HG03565 (cell line): Measurements from ENCODE around the gene H1-8.
"Not testable (repeated sequence)": the region's sequence is repeated elsewhere in the genome, so short reads cannot be mapped to it uniquely, and the experiment has no call there.

Experiments
- ATAC-seq: cut with Tn5 transposase; IDR thresholded peaks from one replicate; pipeline ENCODE4 v1.9.1; 2021; ENCODE audit warnings: mild to moderate bottlenecking, moderate library complexity; ENCODE audit not compliant: unreplicated experiment

Gene H1-8

DNA sequence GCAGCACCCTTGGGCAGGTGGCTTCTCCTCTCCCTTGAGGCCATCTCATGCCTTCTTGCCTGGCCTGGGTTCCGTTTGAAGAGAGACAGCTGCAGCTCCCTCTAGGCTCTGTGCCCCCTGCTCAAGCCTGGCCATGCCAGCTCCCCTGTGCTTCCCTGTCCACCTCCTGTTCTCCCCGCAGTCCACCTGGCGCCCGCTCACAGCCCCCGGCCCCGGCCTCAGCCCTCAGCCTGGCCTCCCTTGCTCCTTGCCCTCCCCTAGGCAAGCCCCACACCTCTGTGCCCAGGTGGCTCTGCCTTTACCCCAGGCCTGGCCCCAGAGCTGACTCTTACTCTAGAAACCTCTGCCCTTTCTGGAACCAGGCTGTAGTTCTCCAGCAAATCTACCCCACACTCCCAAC, 28.4 kb upstream of the H1-8 start:
- ATAC-seq = no peak

DNA sequence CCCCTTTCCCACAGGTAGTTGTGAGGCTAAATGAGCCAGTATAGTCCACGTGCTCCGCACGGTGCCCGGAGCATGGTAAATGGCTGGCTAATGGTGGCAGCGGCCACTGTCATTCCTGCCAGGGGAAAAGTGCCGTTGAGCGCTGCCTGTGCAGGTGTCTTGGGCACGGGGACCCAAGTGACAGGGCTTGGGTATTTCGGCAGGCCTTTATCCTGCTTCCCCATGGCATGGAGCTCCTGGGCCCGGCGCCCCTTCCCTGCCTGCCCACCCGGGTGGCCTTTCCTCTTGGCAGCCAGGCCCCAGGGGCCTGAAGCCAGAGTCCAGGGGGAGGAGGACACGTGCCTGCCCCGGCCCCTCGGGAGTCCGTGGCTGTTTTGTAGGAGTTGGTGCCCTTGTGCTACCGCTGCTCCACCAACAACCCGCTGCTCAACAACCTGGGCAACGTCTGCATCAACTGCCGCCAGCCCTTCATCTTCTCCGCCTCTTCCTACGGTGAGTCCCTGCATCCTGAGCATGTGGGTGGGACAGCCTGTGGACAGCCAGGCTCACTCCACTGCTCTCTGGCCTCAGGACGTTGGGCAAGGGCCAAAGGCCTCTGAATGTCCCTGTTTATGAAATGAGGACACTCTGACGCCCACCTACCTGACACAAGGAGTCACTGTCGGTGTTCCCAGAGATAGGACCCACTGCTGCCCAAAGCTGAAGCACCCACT, 27.7 kb upstream of the H1-8 start:
- ATAC-seq = not testable (repeated sequence)

DNA sequence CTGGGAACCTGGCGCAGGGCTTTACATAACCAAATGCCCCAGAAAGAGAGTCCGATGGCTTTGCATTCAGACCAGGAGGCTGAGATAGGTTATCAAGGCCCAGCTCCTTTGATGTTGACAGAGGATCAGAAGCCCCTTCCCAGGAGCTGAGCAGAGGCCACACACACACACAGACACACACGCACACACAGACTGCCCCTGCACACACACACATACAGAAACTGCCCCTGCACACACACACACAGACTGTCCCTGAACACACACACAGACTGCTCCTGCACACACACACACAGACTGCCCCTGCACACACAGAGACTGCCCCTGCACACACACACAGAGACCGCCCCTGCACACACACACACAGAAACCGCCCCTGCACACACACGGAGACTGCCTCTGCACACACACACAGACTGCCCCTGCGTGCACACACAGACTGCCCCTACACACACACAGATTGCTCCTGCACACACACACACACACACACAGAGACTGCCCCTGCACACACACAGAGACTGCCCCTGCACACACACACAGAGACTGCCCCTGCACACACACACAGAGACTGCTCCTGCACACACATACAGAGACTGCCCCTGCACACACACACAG, 27.0 kb upstream of the H1-8 start:
- ATAC-seq = not testable (repeated sequence)

DNA sequence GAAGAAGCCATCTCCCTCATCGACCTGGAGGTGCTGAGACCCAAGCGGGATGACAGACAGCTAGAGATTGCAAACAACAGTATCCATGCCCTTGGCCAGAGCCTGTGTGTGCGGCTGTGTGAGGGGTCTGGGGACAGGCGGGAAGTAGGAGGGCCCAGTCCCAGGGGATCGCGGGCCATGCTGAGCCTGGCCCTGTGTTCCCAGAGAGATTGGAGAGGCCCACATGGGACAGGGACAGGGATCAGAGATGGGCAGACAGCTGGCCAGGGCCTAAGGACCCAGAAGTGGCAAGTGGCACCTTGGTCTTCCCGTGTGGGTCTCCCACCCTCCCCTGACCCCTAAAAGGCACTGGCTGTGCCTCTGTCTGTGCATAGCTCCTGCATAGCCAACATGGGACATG, 25.5 kb upstream of the H1-8 start:
- no peak for ATAC-seq

DNA sequence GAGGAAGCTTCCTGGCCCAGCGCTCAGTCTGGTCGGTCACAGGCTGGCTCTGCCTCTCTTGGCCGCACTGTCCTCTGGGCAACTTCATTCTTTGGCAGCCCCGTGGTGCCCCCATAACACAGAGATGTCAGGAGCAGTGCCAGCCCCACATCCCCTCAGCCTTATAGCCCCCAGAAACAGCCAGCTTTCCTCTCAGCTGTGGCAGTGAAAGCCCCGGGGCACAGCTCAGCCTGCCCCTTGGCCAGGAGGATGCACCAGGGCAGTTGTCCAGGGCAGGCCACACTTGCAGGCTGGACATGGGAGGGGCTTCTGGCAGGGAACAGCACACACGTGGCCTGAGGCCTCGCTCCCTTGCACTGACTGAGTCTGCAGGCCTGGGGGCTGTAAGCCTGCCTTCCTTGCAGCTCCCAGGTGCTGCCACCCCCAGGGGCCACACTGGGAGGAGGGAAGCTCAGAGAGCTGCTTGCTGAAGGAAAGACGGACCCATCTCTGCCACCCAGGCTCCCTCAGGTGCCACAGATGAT, 24.9 kb upstream of the H1-8 start:
- no peak for ATAC-seq

DNA sequence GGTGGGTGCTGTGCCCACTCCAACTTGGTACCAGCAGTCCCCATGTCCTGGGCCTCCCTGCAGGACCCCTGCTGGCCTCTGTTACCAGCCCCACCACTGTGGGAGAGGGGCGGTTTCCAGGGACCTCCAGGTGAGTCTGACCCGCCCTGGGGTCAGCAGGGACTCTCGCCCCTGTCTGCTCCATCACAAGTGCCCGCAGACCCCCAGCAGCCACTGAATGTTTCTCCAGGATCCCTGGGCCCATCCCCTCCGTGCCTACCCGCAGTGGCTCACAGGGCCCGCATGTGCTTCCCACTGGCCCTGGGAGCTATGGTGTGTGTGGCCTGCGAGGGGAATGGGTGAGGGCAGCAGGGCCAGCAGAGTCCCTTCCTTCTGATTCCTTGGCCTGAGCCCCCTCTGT, 24.4 kb upstream of the H1-8 start:
- no peak for ATAC-seq

DNA sequence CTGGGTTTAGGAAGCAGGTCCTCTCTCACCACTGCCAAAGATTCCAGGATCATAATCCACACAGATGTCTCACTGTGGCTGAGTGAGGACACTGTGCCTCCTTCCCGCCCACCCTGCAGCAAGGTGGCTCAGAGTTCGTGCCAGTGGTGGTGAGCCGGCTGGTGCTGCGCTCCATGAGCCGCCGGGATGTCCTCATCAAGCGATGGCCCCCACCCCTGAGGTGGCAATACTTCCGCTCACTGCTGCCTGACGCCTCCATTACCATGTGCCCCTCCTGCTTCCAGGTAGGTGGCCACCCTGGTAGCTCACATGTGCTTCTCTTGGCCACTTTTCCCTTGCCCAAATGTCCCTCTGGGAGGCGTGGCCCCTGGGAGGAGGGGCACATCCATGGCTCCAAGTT, 23.5 kb upstream of the H1-8 start:
- no peak for ATAC-seq

DNA sequence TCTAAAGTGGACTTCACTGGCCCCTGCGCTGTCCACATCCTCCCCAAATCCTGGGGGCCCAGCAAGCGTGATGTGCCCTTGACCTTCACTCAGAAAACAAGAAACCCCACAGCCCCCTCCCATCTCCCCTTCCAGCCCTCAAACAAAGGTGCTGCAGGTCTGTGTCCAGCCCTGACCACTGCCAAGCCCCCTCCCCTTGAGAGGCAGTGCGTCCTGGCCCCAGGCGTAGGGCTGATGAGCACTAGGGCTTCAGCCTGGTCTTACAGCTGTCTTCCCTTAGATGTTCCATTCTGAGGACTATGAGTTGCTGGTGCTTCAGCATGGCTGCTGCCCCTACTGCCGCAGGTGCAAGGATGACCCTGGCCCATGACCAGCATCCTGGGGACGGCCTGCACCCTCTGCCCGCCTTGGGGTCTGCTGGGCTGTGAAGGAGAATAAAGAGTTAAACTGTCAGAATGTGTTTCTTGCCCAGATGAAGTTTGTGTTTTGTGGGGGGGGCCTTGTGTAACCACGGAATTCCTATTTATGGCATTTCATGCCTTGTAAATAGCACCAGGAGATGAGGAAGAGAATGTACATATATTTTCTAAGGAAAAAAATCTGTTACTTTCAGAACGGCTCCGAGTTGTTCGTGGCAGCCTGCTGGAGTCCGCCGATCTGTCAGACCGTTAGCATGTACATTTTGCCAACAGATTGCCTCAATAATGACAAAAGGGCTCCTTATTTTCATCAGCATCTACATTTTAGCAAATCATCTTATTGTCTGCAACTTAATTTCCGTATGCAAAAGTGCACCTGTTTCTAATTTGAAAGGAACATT, 22.9 kb upstream of the H1-8 start:
- no peak for ATAC-seq

DNA sequence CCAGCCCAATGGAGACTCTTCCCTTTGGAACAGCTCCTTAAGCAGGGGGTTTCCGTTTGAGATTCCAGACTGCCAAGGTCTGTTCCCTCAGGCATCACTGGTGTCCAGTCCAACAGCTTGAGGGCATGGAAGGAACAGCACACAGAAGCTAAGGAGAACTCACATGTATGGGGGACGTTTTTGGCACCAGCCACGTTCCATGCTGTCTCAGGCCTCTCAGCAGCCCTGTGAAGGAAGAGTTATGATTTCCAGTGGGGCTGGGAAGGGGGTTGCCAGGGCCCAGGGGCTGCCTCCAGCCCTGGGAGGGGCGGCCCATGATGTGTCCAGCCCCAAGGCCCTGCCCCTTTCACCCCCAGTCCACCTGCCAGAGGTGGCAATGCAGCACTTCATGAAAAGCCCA, 22.0 kb upstream of the H1-8 start:
- no peak for ATAC-seq

DNA sequence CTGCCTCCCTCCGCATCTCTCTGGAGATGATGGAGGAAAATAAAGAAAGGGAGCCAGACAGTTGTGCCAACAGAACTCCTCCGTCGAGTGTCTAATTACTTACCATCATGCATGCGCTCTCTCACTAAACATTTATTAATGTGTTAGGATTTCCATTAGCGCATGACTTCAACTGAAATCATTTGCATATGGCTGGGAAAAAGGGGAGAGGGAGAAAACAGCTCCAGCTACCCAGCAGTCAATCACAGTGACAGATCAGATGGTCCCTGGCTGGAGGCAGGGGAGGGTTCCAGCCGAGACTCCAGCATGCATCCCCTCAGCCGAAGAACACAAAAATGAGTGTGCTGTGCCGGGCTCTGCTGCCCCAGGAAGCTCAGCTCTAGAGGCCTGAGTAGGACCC, 21.4 kb upstream of the H1-8 start:
- ATAC-seq = no peak

DNA sequence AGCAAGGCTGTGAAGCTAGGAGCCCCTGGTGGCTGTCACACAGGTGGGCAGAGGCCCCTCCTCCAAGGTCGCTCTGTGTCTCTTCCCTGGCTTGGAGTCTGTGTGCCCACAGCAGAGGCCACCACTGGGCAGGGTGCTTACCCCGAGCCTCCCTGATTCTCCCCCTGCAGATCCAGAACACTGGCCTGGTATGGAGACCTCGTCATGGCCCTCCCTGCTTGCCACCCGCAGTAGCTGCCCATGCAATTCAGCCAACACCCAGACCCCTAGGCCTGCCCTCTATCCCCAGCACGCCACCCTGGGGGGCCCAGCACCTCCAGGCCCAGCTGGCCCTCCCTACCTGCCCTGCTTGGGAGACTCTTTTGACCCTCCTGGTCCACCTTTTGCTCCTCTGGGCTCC, 20.0 kb upstream of the H1-8 start:
- no peak for ATAC-seq

DNA sequence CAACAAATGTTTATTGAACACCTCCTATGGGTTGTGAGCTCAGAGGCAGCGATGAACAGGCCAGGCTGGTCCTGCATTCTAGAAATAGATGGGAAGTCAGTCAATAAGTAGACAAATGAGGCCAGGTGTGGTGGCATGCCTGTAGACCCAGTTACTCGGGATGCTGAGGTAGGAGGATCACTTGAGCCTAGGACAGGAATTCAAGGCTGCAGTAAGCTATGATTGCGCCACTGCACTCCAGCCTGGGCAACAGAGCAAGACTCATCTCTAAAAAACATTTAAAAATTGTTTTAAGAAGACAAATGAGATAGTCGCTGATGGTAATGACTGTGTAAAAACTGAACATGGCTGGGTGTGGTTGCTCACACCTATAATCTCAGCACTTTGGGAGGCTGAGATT, 18.9 kb upstream of the H1-8 start:
- no peak for ATAC-seq

DNA sequence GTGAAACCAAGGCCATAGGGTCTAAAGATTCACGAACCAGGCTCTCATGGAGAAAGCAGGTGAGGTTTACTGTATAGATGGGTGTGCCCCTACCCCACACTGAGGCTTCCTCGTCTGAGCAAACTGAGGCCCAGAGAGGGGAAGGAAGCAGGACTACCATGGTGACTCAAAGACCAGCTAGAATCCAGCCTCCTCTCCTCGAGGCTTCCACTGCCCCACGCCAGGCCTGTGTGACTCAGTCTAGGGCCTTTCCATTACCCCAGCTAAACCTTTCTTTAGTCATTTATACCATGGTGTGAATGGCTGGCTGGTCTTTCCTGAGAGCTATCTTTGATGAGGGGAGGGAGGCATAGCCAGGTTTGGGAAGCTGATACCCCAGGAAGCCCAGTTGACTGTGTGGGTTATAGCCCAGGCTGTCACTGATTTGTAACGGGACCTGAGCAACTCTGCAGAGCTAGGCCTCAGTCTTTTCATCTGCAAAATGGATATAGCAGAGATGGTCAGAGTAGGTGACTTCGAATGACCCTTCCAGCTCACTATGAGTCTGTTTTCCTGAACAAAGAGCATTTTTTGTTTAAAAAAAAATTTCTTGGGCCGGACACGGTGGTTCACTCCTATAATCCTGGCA, 17.5 kb upstream of the H1-8 start:
- ATAC-seq = no peak

DNA sequence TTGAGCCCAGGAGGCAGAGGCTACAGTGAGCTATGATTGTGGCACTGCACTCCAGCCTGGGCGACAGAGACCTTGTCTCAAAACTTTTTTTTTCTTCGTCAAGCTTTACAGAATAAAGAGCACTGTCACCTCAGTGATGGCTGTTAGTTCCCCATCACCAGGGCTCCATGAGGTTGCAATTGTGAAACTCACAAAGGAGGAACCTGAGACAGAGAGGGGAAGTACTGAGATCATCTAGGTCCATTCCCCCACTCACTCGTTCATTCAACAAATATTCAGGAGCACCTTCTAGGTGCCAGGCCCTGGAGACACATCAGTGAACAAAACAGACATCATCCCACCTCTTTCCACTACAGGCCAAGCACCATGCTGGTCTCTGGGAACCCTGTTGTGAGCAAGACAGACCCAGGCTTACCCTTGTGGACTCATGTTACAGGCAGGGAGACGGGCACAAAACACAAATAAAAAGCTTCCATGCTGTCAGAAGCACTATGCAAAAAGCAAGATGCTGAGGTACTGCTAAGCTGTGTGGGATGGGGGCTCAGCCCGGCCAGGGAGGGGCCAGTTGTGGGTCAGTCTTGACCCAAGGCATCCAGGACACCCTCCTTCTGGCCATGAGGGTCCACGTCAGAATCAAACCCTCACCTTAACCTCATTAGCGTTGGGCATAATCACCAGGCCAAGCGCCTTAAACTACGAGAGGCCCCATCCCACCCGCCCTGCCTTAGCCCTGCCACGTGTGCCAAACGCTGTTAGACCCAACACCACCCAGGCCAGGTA, 16.7 kb upstream of the H1-8 start:
- ATAC-seq = peak; percentile 87

DNA sequence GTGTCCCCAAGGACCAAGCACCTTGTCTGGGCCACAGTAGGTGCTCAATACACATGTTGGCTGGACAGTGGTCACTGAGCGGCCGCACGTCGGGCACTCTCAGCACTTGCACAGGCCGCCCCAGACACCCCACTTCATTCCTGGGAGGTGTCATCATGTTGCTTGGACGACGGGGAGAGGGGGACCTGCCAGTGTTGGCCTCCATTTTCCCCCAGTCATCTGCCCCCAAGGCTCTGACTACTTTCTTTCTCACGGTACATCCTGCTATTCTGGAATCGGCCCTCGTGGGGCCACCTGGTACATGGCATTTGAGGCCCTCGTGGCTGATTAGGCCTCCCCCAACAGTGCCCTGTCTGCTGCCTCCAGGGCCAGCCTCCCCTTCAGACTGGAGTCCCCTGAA, 15.7 kb upstream of the H1-8 start:
- ATAC-seq = no peak

DNA sequence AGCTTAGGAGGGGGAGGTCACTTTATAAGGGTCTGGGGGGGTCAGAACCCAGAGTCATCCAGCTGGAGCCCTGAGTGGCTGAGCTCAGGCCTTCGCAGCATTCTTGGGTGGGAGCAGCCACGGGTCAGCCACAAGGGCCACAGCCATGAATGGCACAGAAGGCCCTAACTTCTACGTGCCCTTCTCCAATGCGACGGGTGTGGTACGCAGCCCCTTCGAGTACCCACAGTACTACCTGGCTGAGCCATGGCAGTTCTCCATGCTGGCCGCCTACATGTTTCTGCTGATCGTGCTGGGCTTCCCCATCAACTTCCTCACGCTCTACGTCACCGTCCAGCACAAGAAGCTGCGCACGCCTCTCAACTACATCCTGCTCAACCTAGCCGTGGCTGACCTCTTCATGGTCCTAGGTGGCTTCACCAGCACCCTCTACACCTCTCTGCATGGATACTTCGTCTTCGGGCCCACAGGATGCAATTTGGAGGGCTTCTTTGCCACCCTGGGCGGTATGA, 14.3 kb upstream of the H1-8 start, which contains the start of gene RHO:
TSS of gene RHO (plus strand) at position 51 of the 512 bp plus-strand sequence. CDS start at position 146, 95 bp downstream.
- no peak for ATAC-seq

DNA sequence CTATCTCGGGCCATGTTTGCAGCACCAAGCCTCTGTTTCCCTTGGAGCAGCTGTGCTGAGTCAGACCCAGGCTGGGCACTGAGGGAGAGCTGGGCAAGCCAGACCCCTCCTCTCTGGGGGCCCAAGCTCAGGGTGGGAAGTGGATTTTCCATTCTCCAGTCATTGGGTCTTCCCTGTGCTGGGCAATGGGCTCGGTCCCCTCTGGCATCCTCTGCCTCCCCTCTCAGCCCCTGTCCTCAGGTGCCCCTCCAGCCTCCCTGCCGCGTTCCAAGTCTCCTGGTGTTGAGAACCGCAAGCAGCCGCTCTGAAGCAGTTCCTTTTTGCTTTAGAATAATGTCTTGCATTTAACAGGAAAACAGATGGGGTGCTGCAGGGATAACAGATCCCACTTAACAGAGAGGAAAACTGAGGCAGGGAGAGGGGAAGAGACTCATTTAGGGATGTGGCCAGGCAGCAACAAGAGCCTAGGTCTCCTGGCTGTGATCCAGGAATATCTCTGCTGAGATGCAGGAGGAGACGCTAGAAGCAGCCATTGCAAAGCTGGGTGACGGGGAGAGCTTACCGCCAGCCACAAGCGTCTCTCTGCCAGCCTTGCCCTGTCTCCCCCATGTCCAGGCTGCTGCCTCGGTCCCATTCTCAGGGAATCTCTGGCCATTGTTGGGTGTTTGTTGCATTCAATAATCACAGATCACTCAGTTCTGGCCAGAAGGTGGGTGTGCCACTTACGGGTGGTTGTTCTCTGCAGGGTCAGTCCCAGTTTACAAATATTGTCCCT, 13.4 kb upstream of the H1-8 start:
- no peak for ATAC-seq

DNA sequence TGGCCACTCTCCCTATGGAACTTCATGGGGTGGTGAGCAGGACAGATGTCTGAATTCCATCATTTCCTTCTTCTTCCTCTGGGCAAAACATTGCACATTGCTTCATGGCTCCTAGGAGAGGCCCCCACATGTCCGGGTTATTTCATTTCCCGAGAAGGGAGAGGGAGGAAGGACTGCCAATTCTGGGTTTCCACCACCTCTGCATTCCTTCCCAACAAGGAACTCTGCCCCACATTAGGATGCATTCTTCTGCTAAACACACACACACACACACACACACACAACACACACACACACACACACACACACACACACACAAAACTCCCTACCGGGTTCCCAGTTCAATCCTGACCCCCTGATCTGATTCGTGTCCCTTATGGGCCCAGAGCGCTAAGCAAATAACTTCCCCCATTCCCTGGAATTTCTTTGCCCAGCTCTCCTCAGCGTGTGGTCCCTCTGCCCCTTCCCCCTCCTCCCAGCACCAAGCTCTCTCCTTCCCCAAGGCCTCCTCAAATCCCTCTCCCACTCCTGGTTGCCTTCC, 12.7 kb upstream of the H1-8 start:
- ATAC-seq = no peak

DNA sequence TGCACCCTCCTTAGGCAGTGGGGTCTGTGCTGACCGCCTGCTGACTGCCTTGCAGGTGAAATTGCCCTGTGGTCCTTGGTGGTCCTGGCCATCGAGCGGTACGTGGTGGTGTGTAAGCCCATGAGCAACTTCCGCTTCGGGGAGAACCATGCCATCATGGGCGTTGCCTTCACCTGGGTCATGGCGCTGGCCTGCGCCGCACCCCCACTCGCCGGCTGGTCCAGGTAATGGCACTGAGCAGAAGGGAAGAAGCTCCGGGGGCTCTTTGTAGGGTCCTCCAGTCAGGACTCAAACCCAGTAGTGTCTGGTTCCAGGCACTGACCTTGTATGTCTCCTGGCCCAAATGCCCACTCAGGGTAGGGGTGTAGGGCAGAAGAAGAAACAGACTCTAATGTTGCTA, 12.2 kb upstream of the H1-8 start:
- no peak for ATAC-seq
